GM23248 (cell line): ENCODE results near the gene PSME3IP1. TPM values are rescaled to one million over a fixed set of nuclear protein-coding genes. Genes with fewer than 3 reads are reported as not detected.

Experiments used
- DNase-seq: peaks from one replicate; pipeline ENCODE4 v3.0.0-alpha.2; 2015
- H2AFZ ChIP-seq: fragments of 200-600 bp; sonication (generic); 2 replicates; pipeline ENCODE4 v1.6.1; 2016; ENCODE audit warnings: antibody characterized with exemption
- H3F3A ChIP-seq: fragments of 200-600 bp; sonication (generic); 2 replicates; pipeline ENCODE4 v1.6.1; 2016; ENCODE audit warnings: mild to moderate bottlenecking, antibody characterized with exemption, mixed run types; ENCODE audit not compliant: insufficient read depth
- H3K27ac ChIP-seq: fragments of 200-600 bp; sonication (generic); 2 replicates; pipeline ENCODE4 v1.5.1; 2016; ENCODE audit warnings: mild to moderate bottlenecking
- H3K27me3 ChIP-seq: fragments of 200-600 bp; sonication (generic); replicated peaks from 2 replicates; pipeline ENCODE4 v1.6.1; 2016; ENCODE audit warnings: mild to moderate bottlenecking; ENCODE audit not compliant: insufficient read depth
- H3K36me3 ChIP-seq: fragments of 200-600 bp; sonication (generic); 2 replicates; pipeline ENCODE4 v1.6.1; 2016; ENCODE audit warnings: low read depth, mild to moderate bottlenecking
- H3K4me1 ChIP-seq: fragments of 200-600 bp; sonication (generic); 2 replicates; pipeline ENCODE4 v1.6.1; 2016; ENCODE audit warnings: mild to moderate bottlenecking; ENCODE audit not compliant: insufficient read depth
- H3K4me2 ChIP-seq: fragments of 200-600 bp; sonication (generic); one replicate; pipeline ENCODE4 v1.6.1; 2016; ENCODE audit warnings: mild to moderate bottlenecking; ENCODE audit not compliant: unreplicated experiment
- H3K4me3 ChIP-seq: fragments of 200-600 bp; sonication (generic); 2 replicates; pipeline ENCODE4 v1.5.1; 2016; ENCODE audit warnings: mild to moderate bottlenecking
- H3K79me2 ChIP-seq: fragments of 200-600 bp; sonication (generic); 2 replicates; pipeline ENCODE4 v1.6.1; 2016; ENCODE audit warnings: mild to moderate bottlenecking; ENCODE audit not compliant: insufficient read depth
- H3K9ac ChIP-seq: fragments of 200-600 bp; sonication (generic); 2 replicates; pipeline ENCODE4 v1.6.1; 2016; ENCODE audit warnings: mild to moderate bottlenecking
- H3K9me2 ChIP-seq: fragments of 200-600 bp; sonication (generic); 2 replicates; pipeline ENCODE4 v1.6.1; 2016; ENCODE audit warnings: mixed run types, mild to moderate bottlenecking, moderate library complexity; ENCODE audit not compliant: insufficient read depth
- H3K9me3 ChIP-seq: fragments of 200-600 bp; sonication (generic); one replicate; pipeline ENCODE4 v1.6.1; 2017; ENCODE audit warnings: low read depth
- H4K20me1 ChIP-seq: fragments of 200-600 bp; sonication (generic); 2 replicates; pipeline ENCODE4 v1.6.0; 2016; ENCODE audit not compliant: insufficient read depth
- EZH2 ChIP-seq: fragments of 200-600 bp; sonication (generic); IDR thresholded peaks from 2 replicates; pipeline ENCODE4 v1.6.1; 2018; ENCODE audit warnings: antibody characterized with exemption, mild to moderate bottlenecking; ENCODE audit not compliant: insufficient read depth, poor library complexity, severe bottlenecking
- EZH2phosphoT487 ChIP-seq: fragments of 200-600 bp; sonication (generic); IDR thresholded peaks from 2 replicates; pipeline ENCODE4 v1.6.1; 2018; ENCODE audit warnings: antibody characterized with exemption, moderate library complexity, mild to moderate bottlenecking, low read depth; ENCODE audit not compliant: insufficient read depth
- WGBS, 2 experiments: methylation state at CpG; one replicate each; pipeline ENCODE4 v1.1.6; 2015 to 2017; ENCODE audit warnings: low lambda C conversion rate in 2 of 2, low coverage in 1 of 2; ENCODE audit errors: missing lambda C conversion rate in 2 of 2; 5-methylcytosine and 5-hydroxymethylcytosine counted together
- in situ Hi-C: fragments of 300-500 bp; cut with MboI; formaldehyde crosslinking; loops from 2 replicates; pipeline ENCODE4 v1.15.0; 2020
- polyA plus RNA-seq: library from polyadenylated mRNA; unstranded; fragments of >200 nt; fragmentation: Nextera tagmentation; extraction: Ambion mirVana; gene quantifications from 2 replicates; pipeline ENCODE4 v1.2.1, GENCODE V29; 2016
- total RNA-seq: library from RNA; depleted of rRNA; stranded (reverse); fragments of >200 nt; shearing (Covaris generic); gene quantifications from 2 replicates; pipeline ENCODE4 v1.2.3, GENCODE V29; 2014

Gene PSME3IP1
- total and polyA plus RNA-seq, 2 experiments from 2014 or later = 42.2 to 58.9 TPM

DNA sequence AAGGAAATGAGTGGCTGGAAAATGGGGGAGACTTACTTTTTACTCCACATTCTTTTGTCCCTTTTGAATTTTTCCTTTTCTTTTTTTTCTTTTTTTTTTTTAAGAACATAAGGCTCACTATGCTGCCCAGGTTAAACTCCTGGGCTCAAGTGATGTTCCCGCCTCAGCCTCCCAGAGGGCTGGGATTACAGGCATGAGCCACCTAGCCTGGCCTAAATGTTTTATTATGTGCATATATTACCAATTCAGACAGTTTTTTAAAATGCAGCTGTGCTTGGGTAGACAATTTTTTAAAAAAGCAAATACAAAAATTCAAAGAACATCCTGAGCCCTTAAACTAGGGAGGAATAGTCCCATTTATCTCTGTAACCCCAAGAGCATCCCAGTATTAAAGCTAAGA, 28.3 kb downstream of the PSME3IP1 start:
- no peak overlapping the region for H3K9ac ChIP-seq
- no peaks in the 10 kb centered on the region for H3K9me3 ChIP-seq
- H3K27me3 ChIP-seq = no peaks in the 10 kb centered on the region
- no peaks in the 10 kb centered on the region for H3K9me2 ChIP-seq
- no peak for TF ChIP-seq EZH2phosphoT487
- no peak for TF ChIP-seq EZH2
- H3K36me3 ChIP-seq = peaks cover 40% of the 10 kb centered on the region; the same call in 1 of the 2 replicates
- in situ Hi-C loops = no loop called here
- no peak overlapping the region for H3K27ac ChIP-seq
- H3K4me1 ChIP-seq = no peaks in the 10 kb centered on the region
- no peak overlapping the region for H3K4me2 ChIP-seq
- no peaks in the 10 kb centered on the region for H3K79me2 ChIP-seq
- H2AFZ ChIP-seq = no peak overlapping the region
- DNase-seq = no peak
- no peak overlapping the region for H3K4me3 ChIP-seq
- no peaks in the 10 kb centered on the region for H4K20me1 ChIP-seq
- no peaks in the 10 kb centered on the region for H3F3A ChIP-seq
- WGBS, 2 experiments = 95 to 100% methylated on average over 1 of the region's 1 CpG

DNA sequence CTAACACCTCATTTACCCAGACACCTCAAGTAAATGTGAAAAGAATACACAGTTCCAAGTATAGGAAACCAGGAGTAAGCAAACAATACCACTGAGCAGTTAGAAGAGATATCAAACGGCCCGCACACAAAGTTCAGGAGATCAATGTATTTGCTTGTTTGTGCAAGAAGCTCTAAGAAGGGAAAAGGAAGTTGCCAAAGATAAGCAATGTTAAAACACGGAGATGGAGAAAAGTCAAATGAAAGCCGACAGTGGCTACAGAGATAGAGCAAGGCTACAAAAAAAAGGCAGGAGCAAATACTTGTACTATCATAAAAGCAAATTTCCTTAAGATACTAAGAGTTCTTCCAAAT, 29.5 kb downstream of the PSME3IP1 start:
- TF ChIP-seq EZH2phosphoT487 (no peak), EZH2 (no peak)
- Histone ChIP-seq H3K4me3 (no peak overlapping the region), H3K27ac (no peak overlapping the region), H2AFZ (no peak overlapping the region), H3K9me3 (no peaks in the 10 kb centered on the region), H3K4me2 (no peak overlapping the region), H3F3A (no peaks in the 10 kb centered on the region), H3K79me2 (no peaks in the 10 kb centered on the region), H3K9me2 (no peaks in the 10 kb centered on the region), H3K27me3 (no peaks in the 10 kb centered on the region), H4K20me1 (no peaks in the 10 kb centered on the region), H3K36me3 (peaks cover 36% of the 10 kb centered on the region; the same call in 1 of the 2 replicates), H3K9ac (no peak overlapping the region), H3K4me1 (no peaks in the 10 kb centered on the region)
- WGBS, 2 experiments = 96 to 100% methylated on average over 4 of the region's 4 CpGs
- DNase-seq = no peak
- in situ Hi-C loops = no loop called here

DNA sequence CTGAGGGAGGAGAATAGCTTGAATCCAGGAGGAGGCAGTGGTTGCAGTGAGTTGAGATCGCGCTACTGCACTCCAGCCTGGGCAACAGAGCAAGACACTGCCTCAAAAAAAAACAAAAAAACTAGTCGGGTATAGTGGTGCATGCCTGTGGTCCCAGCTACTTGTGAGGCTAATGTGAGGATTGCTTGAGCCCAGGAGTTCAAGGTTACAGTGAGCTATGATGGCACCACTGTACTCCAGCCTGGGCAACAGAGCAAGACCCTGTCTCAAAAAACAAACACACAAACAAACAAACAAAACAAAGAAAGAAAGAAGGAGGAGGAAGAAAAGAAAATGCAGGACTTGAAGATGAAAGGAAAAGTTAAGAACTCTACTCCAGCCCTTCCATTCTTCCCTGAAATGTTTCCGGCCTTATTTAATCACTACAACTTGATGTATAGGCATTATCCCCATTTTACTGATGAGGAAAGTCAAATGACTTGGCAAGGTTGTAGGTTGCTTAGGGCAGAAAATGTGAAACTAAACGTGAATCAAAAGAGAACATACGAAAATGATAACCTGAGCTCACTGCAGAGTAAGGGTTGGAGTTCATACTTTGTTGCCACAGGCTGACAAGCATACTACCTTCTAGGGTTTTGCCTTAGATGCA, 30.0 kb downstream of the PSME3IP1 start:
- Histone ChIP-seq H3K9me2 (no peaks in the 10 kb centered on the region), H3K79me2 (no peaks in the 10 kb centered on the region), H3K4me1 (no peaks in the 10 kb centered on the region), H3F3A (no peaks in the 10 kb centered on the region), H3K27me3 (no peaks in the 10 kb centered on the region), H3K27ac (no peak overlapping the region), H4K20me1 (no peaks in the 10 kb centered on the region), H3K36me3 (peaks cover 36% of the 10 kb centered on the region; the same call in 1 of the 2 replicates), H3K4me3 (no peak overlapping the region), H2AFZ (no peak overlapping the region), H3K4me2 (no peak overlapping the region), H3K9ac (no peak overlapping the region), H3K9me3 (no peaks in the 10 kb centered on the region)
- 90 to 93% methylated on average over 6 of the region's 6 CpGs for WGBS, 2 experiments
- TF ChIP-seq EZH2phosphoT487 (no peak), EZH2 (no peak)
- DNase-seq = no peak
- in situ Hi-C loops = no loop called here

DNA sequence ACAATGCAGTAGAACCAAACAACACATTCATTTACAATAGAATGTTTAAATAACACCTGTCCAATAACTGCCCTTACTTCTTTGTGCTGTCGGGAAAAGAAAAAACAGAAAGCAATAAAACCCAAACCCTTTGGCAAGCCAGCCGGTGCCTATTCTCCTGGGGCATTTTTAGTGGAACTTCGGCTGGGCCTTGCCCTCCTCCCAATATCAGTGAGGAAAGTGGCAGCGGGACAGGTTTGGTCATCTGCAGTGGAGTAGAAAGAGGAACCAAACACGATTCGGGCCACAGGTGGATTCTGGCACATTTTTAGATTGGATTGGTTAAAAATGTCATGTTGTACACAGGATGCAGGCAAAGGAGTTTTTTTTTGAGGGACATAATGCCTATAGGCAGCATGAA, 32.0 kb downstream of the PSME3IP1 start:
- Histone ChIP-seq H3K9ac (no peak overlapping the region), H3K4me1 (no peaks in the 10 kb centered on the region), H3K27ac (no peak overlapping the region), H3K27me3 (no peaks in the 10 kb centered on the region), H3K4me3 (no peak overlapping the region), H3F3A (no peaks in the 10 kb centered on the region), H3K79me2 (no peaks in the 10 kb centered on the region), H3K4me2 (no peak overlapping the region), H4K20me1 (no peaks in the 10 kb centered on the region), H3K9me3 (no peaks in the 10 kb centered on the region), H3K36me3 (peaks cover 32% of the 10 kb centered on the region; the same call in 1 of the 2 replicates), H3K9me2 (no peaks in the 10 kb centered on the region), H2AFZ (no peak overlapping the region)
- DNase-seq = no peak
- WGBS, 2 experiments = 95% methylated on average over 6 of the region's 6 CpGs
- in situ Hi-C loops = no loop called here
- TF ChIP-seq EZH2 = no peak
- TF ChIP-seq EZH2phosphoT487 = no peak
